Coronary artery (tissue), 2 donors: Measurements from ENCODE around the gene PCDH15.

Experiments used
- DNase-seq: peaks from one replicate; pipeline ENCODE4 v3.0.0-alpha.2; 2017; ENCODE audit warnings: low spot score
- H3K27ac ChIP-seq, 2 donors: fragments of 200-600 bp; sonication (generic); one replicate each; pipeline ENCODE4 v1.5.1; 2016 to 2019
- H3K4me3 ChIP-seq: fragments of 200-600 bp; sonication (generic); 2 replicates; pipeline ENCODE4 v1.5.1; 2016; ENCODE audit warnings: mild to moderate bottlenecking, moderate library complexity
- CTCF ChIP-seq: fragments of 200-600 bp; sonication (generic); IDR thresholded peaks from one replicate; pipeline ENCODE4 v1.5.1; 2019; ENCODE audit warnings: antibody characterized with exemption

Gene PCDH15

GRCh38 chr10:54096892-54097291 lies 704.1 kb downstream of the PCDH15 start:
- no peak overlapping the region for H3K27ac ChIP-seq
- TF ChIP-seq CTCF: no peak
- H3K4me3 ChIP-seq: no peak overlapping the region
- DNase-seq: no peak

GRCh38 chr10:54094321-54094720 lies 706.7 kb downstream of the PCDH15 start:
- no peak for DNase-seq
- no peak overlapping the region for H3K4me3 ChIP-seq
- no peak for TF ChIP-seq CTCF
- no peak overlapping the region for H3K27ac ChIP-seq

- no peak for DNase-seq
- no peak overlapping the region for H3K4me3 ChIP-seq
- H3K27ac ChIP-seq: no peak overlapping the region
- TF ChIP-seq CTCF: no peak
Observed at GRCh38 chr10:54091237-54091636, 709.8 kb downstream of the PCDH15 start.

GRCh38 chr10:54081950-54082349 lies 719.1 kb downstream of the PCDH15 start:
- Histone ChIP-seq H3K4me3 (no peak overlapping the region), H3K27ac (no peak overlapping the region)
- no peak for DNase-seq
- TF ChIP-seq CTCF: no peak

GRCh38 chr10:54067361-54067760 lies 733.7 kb downstream of the PCDH15 start:
- Histone ChIP-seq H3K4me3 (no peak overlapping the region), H3K27ac (no peak overlapping the region)
- no peak for TF ChIP-seq CTCF
- no peak for DNase-seq

- Histone ChIP-seq H3K27ac (no peak overlapping the region), H3K4me3 (no peak overlapping the region)
- no peak for TF ChIP-seq CTCF
- DNase-seq: no peak
Observed at GRCh38 chr10:54066646-54067045, 734.4 kb downstream of the PCDH15 start.

- no peak for DNase-seq
- TF ChIP-seq CTCF: no peak
- Histone ChIP-seq H3K27ac (no peak overlapping the region), H3K4me3 (no peak overlapping the region)
Observed at GRCh38 chr10:54065106-54065505, 735.9 kb downstream of the PCDH15 start.
